K562 treated with DMSO at 1 percent for 24 hours (cell line): ENCODE results near the gene PKDREJ. TPM values are rescaled to one million over a fixed set of nuclear protein-coding genes. Genes with fewer than 3 reads are reported as not detected.

Source experiments
- total RNA-seq: library from RNA; unstranded; fragments of 300-600 nt; gene quantifications from 2 replicates; pipeline ENCODE4 v1.2.3, GENCODE V29; 2022; ENCODE audit warnings: low read depth; ENCODE audit not compliant: insufficient read depth

The PKDREJ gene, protein sequence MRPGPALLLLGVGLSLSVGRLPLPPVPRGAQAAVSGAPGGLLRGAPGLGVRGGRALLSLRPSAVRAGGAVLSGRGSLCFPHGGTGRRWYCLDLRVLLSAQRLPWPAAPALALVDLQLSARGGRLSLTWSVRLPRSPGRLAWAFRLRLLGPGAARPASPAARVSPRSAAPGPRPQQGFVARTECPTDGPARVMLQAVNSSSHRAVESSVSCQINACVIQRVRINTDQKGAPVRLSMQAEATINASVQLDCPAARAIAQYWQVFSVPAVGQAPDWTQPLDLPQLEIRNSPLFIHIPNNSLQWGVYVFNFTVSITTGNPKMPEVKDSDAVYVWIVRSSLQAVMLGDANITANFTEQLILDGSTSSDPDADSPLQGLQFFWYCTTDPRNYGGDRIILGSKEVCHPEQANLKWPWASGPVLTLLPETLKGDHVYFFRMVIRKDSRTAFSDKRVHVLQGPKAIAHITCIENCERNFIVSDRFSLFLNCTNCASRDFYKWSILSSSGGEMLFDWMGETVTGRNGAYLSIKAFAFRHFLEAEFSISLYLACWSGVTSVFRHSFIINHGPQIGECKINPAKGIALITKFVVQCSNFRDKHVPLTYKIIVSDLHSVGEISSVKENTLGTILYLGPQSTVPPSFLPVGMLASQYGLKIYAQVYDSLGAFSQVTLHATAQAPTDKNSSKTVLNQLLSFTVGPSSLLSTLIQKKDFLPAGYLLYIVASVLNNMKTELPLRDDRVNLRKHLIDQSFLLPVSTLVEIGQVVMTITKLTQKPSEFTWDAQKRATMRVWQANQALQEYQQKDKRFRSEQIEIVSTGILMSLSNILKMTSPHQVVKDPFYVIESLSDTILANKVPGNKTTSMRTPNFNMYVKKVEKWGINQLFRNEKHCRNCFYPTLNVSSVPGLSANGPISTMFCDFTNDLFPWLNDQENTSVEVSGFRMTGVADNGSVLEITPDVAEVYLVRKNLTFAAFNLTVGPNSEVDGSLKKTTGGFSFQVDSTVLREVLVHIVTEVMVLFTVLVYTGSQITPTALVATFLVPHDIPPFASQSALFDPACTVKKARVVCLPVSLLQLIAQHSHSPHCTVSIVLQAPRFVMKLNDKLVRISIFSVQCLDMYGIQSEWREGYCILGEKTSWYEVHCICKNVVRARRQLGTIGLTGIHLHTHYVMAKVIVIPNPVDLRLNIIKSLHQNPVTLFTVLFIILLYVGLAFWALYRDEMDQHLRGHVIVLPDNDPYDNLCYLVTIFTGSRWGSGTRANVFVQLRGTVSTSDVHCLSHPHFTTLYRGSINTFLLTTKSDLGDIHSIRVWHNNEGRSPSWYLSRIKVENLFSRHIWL (N-terminal part only)
- 0.88 and 0.89 TPM in 2 replicates for total RNA-seq

DNA sequence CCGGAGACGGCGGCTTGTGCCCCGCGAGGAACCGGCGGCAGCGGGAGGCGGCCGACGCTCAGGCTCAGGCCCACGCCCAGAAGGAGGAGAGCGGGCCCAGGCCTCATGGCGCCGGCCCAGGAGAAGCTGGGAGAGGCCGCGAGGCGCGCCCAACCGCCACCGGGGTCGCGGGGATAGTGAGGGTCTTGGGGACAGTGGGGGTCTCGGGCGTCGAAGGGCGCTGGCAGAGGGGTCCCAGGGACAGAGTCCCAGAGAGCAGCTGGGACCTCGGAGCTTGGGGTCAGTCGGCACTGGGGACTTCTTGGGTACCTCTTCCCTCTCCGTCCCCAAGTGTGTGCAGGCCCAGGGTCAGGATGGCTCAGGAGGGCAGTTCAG lies at the start of gene PKDREJ:
TSS of gene PKDREJ (minus strand) at position 128 of the 375 bp plus-strand sequence. CDS start at position 107, 21 bp downstream.

DNA sequence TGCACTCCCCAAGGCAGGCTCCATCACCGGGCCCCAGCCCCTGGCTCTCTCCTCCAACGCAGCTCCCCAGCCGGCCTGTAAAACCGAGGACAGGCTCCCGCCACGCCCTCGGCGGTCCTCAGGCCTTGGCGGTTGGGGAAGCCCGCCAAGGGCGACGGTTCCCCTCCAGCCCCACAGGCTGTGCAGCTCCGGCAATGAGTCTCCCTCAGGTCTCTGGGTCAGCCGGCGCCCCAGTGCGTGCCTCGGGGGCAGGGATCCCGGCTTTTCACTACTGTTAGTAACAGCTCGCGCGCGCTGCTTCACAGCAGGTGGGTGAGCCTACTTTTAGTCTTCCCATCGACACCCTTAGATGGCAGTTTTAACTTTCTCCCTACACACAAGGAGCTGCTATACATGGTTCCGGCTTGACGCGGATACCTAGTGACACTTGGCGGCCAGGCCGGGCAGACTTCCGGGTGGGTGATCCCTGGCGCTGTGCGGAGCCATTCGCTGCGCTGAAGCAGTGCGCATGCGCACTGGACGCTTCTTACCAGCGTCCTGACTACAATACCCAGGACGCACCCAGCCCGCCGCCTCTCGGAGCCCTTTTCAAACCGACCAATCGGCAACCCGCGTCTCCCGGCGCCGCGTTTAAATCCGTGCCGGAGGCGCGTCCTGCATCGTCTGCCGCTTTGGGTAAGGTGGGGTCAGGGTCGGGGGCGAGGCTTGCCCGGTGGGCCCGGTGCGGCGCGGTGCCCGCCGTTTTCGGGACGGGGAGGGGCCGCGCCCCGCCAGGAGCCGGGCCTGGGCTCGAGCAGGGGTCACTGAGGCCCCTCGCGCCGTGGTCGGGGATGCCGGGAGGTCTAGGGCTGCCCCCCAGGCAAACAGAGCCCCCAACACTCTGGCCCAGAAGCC lies 33.4 kb upstream of the PKDREJ start, which contains the start of gene GTSE1:
TSS of gene GTSE1 (plus strand) at position 614 of the 894 bp plus-strand sequence. CDS start 531 bp downstream, outside the sequence.

DNA sequence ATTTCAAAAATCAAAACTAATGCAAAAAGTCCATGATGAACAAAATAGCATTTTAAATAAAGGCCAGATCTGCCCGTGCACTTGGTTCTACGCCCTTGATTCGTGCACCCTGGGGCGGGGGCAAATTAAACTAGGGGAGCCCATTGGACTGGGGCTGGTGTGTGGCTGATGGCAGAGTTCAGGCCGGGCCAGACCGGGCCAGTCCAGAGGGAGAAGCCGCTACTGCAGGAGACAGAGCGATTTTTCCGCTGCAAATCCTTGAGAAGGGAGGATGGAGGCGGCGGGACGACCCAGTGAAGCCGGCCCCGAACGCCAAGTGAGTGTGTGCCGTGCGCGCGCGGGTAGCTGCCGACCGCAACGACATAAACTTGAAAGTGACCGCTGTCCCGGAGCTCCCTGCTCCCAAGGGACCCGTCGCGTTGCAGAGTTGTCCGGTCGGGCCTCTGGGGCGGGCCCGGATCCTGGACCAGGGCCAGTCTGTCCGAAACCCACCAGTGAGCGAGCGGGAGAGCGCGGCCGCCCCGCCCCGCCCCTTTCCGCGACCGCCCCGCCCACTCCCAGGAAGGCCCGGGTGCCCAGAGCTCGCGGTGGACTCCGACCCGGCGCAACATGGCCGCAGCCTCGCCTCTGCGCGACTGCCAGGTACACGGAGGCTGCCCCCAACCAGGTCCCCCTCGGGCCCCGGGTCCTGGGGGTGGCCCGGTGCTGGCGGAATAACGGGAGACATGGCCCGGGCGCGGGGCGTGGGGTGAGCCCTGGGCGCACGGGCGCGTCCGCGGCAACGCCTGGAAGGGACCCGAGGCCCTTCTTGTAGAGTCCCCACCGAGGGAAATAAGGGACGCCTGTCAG lies 4.5 kb upstream of the PKDREJ start, which contains the start of gene TTC38:
TSS of gene TTC38 (plus strand) at position 578 of the 849 bp plus-strand sequence. CDS start at position 610, 32 bp downstream.

DNA sequence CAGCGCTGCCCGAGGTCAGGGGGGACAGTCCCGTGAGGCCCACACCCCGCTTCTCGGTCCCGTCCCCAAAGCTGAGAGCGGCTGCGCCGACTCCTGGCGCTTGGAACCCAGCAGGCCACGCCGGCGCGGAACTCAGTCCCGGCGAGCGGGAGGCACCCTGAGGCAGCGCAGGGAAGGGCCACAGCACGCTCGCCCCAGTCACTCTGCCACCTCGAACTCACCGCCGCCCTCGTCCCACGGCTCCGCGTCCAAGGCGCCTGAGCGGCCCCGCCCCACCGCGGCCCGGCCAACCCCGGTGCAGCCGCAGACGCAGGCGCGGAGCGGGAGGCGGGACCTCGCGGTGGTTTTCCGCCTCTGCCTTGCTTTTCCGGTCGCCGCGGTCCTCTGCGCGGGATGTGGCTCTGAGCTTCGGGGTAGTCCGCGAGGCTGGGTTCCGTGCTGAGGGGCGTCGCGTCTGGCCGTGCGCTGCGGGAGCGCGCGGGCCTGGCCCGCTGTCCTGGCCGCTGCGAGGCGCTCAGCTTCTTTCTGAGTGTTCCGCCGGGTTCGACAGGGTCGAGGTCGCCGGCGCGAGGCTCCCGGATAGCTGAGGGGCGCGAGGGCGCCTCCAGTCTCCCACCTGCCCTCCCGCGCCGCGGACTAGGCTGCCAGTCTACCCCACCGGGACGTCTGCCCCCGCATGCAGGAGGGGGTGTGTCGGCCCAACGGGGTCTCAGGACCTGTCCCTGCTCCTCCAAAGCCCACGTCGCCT lies 12.9 kb downstream of the PKDREJ start, which contains the start of gene CDPF1:
TSS of gene CDPF1 (minus strand) at position 259 of the 748 bp plus-strand sequence. CDS start 2,009 bp downstream, outside the sequence.

Other genes with a start within 250 kb of the PKDREJ start
- gene PPARA, start 112.8 kb downstream of the PKDREJ start, total RNA-seq = 2.2 and 5.2 TPM in 2 replicates
- 8.3 and 11.0 TPM in 2 replicates for gene CDPF1, start 13.1 kb downstream of the PKDREJ start, total RNA-seq
- gene TTC38, start 4.7 kb upstream of the PKDREJ start, total RNA-seq = 18.9 and 25.6 TPM in 2 replicates
- gene GTSE1, start 33.5 kb upstream of the PKDREJ start, total RNA-seq = 37.0 and 39.2 TPM in 2 replicates
- 27.8 and 35.0 TPM in 2 replicates for gene TRMU, start 72.4 kb upstream of the PKDREJ start, total RNA-seq